WTC11 (cell line): ENCODE measurements around the gene TRIM7. TPM values are rescaled to one million over a fixed set of nuclear protein-coding genes. Genes with fewer than 3 reads are reported as not detected.
A peak's percentile ranks its signal among the peaks of the same experiment; 100 is the strongest.

ENCODE experiments used
- ATAC-seq: fragments of 200-7000 bp; cut with Tn5 transposase; 2 replicates; pipeline ENCODE4 v1.10.0; 2021; ENCODE audit warnings: mild to moderate bottlenecking, moderate library complexity
- CTCF ChIA-PET: fragments of 300-600 bp; sonication (Branson Sonifier 250); formaldehyde crosslinking; loops from one replicate; lab custom pipeline; 2021; ENCODE audit warnings: antibody characterized with exemption; lab: Charles Lee
- POLR2A ChIA-PET: fragments of 350-600 bp; sonication (Branson Sonifier 250); formaldehyde crosslinking; loops from one replicate; lab custom pipeline; 2021; ENCODE audit warnings: antibody characterized with exemption; lab: Charles Lee
- DNase-seq: peaks from one replicate; pipeline ENCODE4 v3.0.0; 2021; ENCODE audit warnings: low spot score
- H3K27ac Mint-ChIP-seq: 2 replicates; pipeline ENCODE4 v1.8.0; 2021; ENCODE audit warnings: mixed read lengths
- H3K27me3 Mint-ChIP-seq: 2 replicates; pipeline ENCODE4 v1.8.0; 2021; ENCODE audit warnings: low read depth, mild to moderate bottlenecking, moderate library complexity, mixed read lengths
- H3K36me3 Mint-ChIP-seq: 2 replicates; pipeline ENCODE4 v1.8.0; 2021; ENCODE audit warnings: mixed read lengths
- H3K4me1 Mint-ChIP-seq: 2 replicates; pipeline ENCODE4 v1.8.0; 2022; ENCODE audit warnings: mixed read lengths
- H3K4me3 Mint-ChIP-seq: 2 replicates; pipeline ENCODE4 v1.8.0; 2021; ENCODE audit warnings: mild to moderate bottlenecking, moderate library complexity, mixed read lengths
- H3K9me3 Mint-ChIP-seq: 2 replicates; pipeline ENCODE4 v1.8.0; 2021; ENCODE audit warnings: mixed read lengths
- CBFB ChIP-seq: sonication (generic); formaldehyde crosslinking; IDR thresholded peaks from 2 replicates; pipeline ENCODE4 v1.8.1; 2022; ENCODE audit warnings: mild to moderate bottlenecking, low read depth, missing genetic modification reagents
- CTCF ChIP-seq: fragments of 200-600 bp; IDR thresholded peaks from 2 replicates; pipeline ENCODE4 v1.8.0; 2022; ENCODE audit warnings: antibody characterized with exemption
- FOXP1 ChIP-seq: sonication (generic); formaldehyde crosslinking; IDR thresholded peaks from 2 replicates; pipeline ENCODE4 v1.8.0; 2022; ENCODE audit warnings: missing genetic modification reagents, mild to moderate bottlenecking, moderate library complexity, borderline replicate concordance
- IRF2 ChIP-seq: sonication (generic); formaldehyde crosslinking; IDR thresholded peaks from 2 replicates; pipeline ENCODE4 v1.8.0; 2022; ENCODE audit warnings: low read depth, missing genetic modification reagents, borderline replicate concordance
- MXD4 ChIP-seq: fragments of 250-450 bp; sonication (Bioruptor Pico); IDR thresholded peaks from 2 replicates; pipeline ENCODE4 v1.8.0; 2021; ENCODE audit warnings: mild to moderate bottlenecking, moderate library complexity, borderline replicate concordance
- NFATC4 ChIP-seq: fragments of 250-450 bp; sonication (Bioruptor Pico); IDR thresholded peaks from 2 replicates; pipeline ENCODE4 v1.9.0; 2021; ENCODE audit warnings: mild to moderate bottlenecking
- NR1H2 ChIP-seq: sonication (generic); formaldehyde crosslinking; IDR thresholded peaks from 2 replicates; pipeline ENCODE4 v1.9.0; 2021; ENCODE audit warnings: mild to moderate bottlenecking, moderate library complexity, missing genetic modification reagents
- PRRX2 ChIP-seq: fragments of 250-450 bp; sonication (Bioruptor Pico); IDR thresholded peaks from 2 replicates; pipeline ENCODE4 v1.8.0; 2021; ENCODE audit warnings: mild to moderate bottlenecking
- SMAD3 ChIP-seq: sonication (generic); formaldehyde crosslinking; IDR thresholded peaks from 2 replicates; pipeline ENCODE4 v1.8.0; 2022; ENCODE audit warnings: missing genetic modification reagents, mild to moderate bottlenecking, borderline replicate concordance
- ZNF532 ChIP-seq: fragments of 250-450 bp; sonication (Bioruptor Pico); IDR thresholded peaks from 2 replicates; pipeline ENCODE4 v1.9.0; 2021; ENCODE audit warnings: mild to moderate bottlenecking, borderline replicate concordance
- total RNA-seq: library from RNA; stranded (reverse); gene quantifications from 3 replicates; pipeline ENCODE4 v1.2.3, GENCODE V29; 2021
- TF ChIP-seq, protein P1 (sequence below): sonication (generic); formaldehyde crosslinking; IDR thresholded peaks from 2 replicates; pipeline ENCODE4 v1.8.0; 2023; ENCODE audit warnings: mild to moderate bottlenecking, missing genetic modification reagents
- TF ChIP-seq, protein P2 (sequence below): sonication (generic); formaldehyde crosslinking; IDR thresholded peaks from 2 replicates; pipeline ENCODE4 v1.8.1; 2022; ENCODE audit warnings: mild to moderate bottlenecking, missing genetic modification reagents, moderate library complexity, borderline replicate concordance
- TF ChIP-seq, protein P3 (sequence below): sonication (generic); formaldehyde crosslinking; IDR thresholded peaks from 2 replicates; pipeline ENCODE4 v1.8.1; 2022; ENCODE audit warnings: low read depth, missing genetic modification reagents, borderline replicate concordance
- TF ChIP-seq, protein P4 (sequence below): sonication (generic); formaldehyde crosslinking; IDR thresholded peaks from 2 replicates; pipeline ENCODE4 v1.8.1; 2023; ENCODE audit warnings: mild to moderate bottlenecking, missing genetic modification reagents

Gene TRIM7
- total RNA-seq, 1 experiment from 2014 or later, result 1.4 TPM

- Mint-ChIP-seq H3K9me3 (no peaks in the 10 kb centered on the region), H3K4me3 (no peak overlapping the region), H3K4me1 (peaks cover 39% of the 10 kb centered on the region), H3K27me3 (peaks cover 31% of the 10 kb centered on the region), H3K36me3 (0 out of 2 replicates have a peak, but pooled peaks cover 3% of the 10 kb centered on the region), H3K27ac (no peak overlapping the region)
- ChIA-PET POLR2A (no interaction called here), CTCF (interaction anchor here (0.6 to 2.1 kb wide), 4 partner anchors 10 to 421 kb away, joined by 3 to 9 read pairs (median 3); partner anchors contain the start of gene TRIM7)
- peak; percentile 37 for DNase-seq
- no peak for TF ChIP-seq IRF2
- TF ChIP-seq, protein P1, sequence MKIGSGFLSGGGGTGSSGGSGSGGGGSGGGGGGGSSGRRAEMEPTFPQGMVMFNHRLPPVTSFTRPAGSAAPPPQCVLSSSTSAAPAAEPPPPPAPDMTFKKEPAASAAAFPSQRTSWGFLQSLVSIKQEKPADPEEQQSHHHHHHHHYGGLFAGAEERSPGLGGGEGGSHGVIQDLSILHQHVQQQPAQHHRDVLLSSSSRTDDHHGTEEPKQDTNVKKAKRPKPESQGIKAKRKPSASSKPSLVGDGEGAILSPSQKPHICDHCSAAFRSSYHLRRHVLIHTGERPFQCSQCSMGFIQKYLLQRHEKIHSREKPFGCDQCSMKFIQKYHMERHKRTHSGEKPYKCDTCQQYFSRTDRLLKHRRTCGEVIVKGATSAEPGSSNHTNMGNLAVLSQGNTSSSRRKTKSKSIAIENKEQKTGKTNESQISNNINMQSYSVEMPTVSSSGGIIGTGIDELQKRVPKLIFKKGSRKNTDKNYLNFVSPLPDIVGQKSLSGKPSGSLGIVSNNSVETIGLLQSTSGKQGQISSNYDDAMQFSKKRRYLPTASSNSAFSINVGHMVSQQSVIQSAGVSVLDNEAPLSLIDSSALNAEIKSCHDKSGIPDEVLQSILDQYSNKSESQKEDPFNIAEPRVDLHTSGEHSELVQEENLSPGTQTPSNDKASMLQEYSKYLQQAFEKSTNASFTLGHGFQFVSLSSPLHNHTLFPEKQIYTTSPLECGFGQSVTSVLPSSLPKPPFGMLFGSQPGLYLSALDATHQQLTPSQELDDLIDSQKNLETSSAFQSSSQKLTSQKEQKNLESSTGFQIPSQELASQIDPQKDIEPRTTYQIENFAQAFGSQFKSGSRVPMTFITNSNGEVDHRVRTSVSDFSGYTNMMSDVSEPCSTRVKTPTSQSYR (CRISPR knock-in tag), result no peak
- TF ChIP-seq, protein P2, sequence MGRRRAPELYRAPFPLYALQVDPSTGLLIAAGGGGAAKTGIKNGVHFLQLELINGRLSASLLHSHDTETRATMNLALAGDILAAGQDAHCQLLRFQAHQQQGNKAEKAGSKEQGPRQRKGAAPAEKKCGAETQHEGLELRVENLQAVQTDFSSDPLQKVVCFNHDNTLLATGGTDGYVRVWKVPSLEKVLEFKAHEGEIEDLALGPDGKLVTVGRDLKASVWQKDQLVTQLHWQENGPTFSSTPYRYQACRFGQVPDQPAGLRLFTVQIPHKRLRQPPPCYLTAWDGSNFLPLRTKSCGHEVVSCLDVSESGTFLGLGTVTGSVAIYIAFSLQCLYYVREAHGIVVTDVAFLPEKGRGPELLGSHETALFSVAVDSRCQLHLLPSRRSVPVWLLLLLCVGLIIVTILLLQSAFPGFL, result no peak
- no peak for TF ChIP-seq ZNF532 (CRISPR knock-in tag)
- TF ChIP-seq, protein P3, sequence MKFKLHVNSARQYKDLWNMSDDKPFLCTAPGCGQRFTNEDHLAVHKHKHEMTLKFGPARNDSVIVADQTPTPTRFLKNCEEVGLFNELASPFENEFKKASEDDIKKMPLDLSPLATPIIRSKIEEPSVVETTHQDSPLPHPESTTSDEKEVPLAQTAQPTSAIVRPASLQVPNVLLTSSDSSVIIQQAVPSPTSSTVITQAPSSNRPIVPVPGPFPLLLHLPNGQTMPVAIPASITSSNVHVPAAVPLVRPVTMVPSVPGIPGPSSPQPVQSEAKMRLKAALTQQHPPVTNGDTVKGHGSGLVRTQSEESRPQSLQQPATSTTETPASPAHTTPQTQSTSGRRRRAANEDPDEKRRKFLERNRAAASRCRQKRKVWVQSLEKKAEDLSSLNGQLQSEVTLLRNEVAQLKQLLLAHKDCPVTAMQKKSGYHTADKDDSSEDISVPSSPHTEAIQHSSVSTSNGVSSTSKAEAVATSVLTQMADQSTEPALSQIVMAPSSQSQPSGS (CRISPR knock-in tag), result no peak
- TF ChIP-seq CBFB (CRISPR knock-in tag), result no peak
- TF ChIP-seq CTCF, result no peak
- TF ChIP-seq FOXP1 (CRISPR knock-in tag), result no peak
- TF ChIP-seq NR1H2 (CRISPR knock-in tag), result no peak
- ATAC-seq, result no peak; the same call in 1 of the 2 replicates
Observed at GRCh38 chr5:181194489-181195248, 10.3 kb downstream of the TRIM7 start.

DNA sequence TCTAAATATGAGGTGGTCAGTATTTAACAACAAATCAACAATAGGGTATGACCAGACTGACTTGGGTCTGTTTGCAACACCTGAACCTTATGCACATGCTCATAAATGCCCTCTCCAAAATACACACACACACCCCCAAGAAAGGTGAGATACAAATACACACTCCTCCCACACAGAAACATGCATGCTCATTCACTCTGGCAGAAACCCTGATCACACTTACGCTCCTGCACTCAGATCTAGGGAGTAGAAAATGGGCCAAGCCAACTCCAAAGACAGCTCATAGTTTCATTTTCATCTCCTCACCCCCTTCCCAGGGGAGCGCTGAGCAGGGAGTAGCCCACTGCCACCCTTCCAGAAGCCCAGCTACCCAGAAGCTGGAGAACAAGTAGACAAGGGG lies 11.3 kb downstream of the TRIM7 start:
- Mint-ChIP-seq H3K4me1 (peaks cover 30% of the 10 kb centered on the region), H3K27ac (no peak overlapping the region), H3K36me3 (0 out of 2 replicates have a peak, but pooled peaks cover 3% of the 10 kb centered on the region), H3K27me3 (peaks cover 33% of the 10 kb centered on the region), H3K4me3 (no peak overlapping the region), H3K9me3 (no peaks in the 10 kb centered on the region)
- DNase-seq (no peak), ATAC-seq (no peak)
- CTCF ChIA-PET, result interaction anchor here (2.1 kb wide), 1 partner anchor 11 kb away, joined by 9 read pairs; the partner anchor contains the start of gene TRIM7
- POLR2A ChIA-PET, result no interaction called here
- no peak for TF ChIP-seq SMAD3 (CRISPR knock-in tag)
- TF ChIP-seq, protein P4, sequence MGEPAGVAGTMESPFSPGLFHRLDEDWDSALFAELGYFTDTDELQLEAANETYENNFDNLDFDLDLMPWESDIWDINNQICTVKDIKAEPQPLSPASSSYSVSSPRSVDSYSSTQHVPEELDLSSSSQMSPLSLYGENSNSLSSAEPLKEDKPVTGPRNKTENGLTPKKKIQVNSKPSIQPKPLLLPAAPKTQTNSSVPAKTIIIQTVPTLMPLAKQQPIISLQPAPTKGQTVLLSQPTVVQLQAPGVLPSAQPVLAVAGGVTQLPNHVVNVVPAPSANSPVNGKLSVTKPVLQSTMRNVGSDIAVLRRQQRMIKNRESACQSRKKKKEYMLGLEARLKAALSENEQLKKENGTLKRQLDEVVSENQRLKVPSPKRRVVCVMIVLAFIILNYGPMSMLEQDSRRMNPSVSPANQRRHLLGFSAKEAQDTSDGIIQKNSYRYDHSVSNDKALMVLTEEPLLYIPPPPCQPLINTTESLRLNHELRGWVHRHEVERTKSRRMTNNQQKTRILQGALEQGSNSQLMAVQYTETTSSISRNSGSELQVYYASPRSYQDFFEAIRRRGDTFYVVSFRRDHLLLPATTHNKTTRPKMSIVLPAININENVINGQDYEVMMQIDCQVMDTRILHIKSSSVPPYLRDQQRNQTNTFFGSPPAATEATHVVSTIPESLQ (CRISPR knock-in tag), result no peak
- no peak for TF ChIP-seq CTCF
- TF ChIP-seq NFATC4 (CRISPR knock-in tag), result no peak
- TF ChIP-seq PRRX2 (CRISPR knock-in tag), result no peak
- TF ChIP-seq MXD4, result no peak
